Suprapubic skin (tissue), 4 donors: ENCODE measurements around the gene CTNNAL1.

ENCODE experiments used
- CTCF ChIP-seq, 2 donors: fragments of 200-600 bp in 1 of 2; fragments of 450-650 bp in 1 of 2; sonication (generic) in 1 of 2; IDR thresholded peaks; one replicate each; pipeline ENCODE4 v1.5.1; 2016 to 2019; ENCODE audit warnings: antibody characterized with exemption in 2 of 2, mild to moderate bottlenecking in 1 of 2, moderate library complexity in 1 of 2
- POLR2A ChIP-seq, 2 donors: fragments of 450-650 bp; IDR thresholded peaks; one replicate each; pipeline ENCODE4 v1.6.1; 2017; ENCODE audit warnings: antibody characterized with exemption in 2 of 2, mild to moderate bottlenecking in 2 of 2, moderate library complexity in 2 of 2
- POLR2AphosphoS5 ChIP-seq, 3 donors: sonication (generic); formaldehyde crosslinking; IDR thresholded peaks; one replicate each; pipeline ENCODE4 v1.6.1; 2017; ENCODE audit warnings: antibody characterized with exemption in 3 of 3

- TF ChIP-seq CTCF (IDR thresholded peaks at IDR 0.05) (no peak), POLR2A (IDR thresholded peaks at IDR 0.05) (no peak), POLR2AphosphoS5 (IDR thresholded peaks at IDR 0.05) (no peak)
Measured at GRCh38 chr9:108983885-108984284, 29.4 kb downstream of the CTNNAL1 start.
